NCI-H146 treated with DMSO at 0.1 percent for 48 hours (cell line): ENCODE data around the gene FBXL7.

ENCODE experiments used
- DNase-seq: peaks from one replicate; lab custom pipeline; 2025; ENCODE audit not compliant: unreplicated experiment; lab: John Stamatoyannopoulos, UW

Gene FBXL7

DNA sequence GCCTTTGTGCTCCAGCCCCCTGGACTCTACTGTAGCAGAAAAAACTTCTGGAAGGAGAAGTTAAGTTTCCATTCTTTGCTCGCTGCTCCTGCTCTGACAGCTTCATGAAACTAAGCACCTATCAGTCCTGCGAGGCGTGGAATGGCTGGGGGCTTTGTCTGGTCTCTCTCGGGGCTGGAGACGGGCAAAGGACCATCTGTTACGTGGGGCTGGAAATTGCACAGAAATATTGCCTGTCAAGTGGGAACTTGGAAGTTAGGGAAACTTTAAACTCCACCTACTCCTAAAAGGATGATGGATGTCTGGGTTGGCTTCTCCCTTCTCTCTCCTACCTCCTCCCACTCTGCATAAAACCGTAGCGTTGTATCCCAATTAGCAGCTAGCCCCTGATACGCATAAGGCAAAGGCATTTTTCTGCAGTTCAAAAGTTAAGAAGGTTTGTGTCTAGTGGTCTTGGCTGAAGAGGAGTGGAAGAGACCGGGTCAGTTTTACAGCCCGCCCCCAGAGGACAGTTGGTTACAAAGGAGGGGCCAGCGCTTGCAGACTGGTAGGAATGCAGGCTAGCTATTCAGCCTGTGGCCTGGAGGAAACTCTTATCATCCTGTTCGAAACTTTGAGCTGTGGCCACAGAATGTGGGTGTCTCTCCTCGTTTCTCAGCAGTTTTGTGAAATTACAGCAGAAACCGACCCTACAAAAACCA is 1.3 kb downstream of the FBXL7 start:
- no peak for DNase-seq

DNA sequence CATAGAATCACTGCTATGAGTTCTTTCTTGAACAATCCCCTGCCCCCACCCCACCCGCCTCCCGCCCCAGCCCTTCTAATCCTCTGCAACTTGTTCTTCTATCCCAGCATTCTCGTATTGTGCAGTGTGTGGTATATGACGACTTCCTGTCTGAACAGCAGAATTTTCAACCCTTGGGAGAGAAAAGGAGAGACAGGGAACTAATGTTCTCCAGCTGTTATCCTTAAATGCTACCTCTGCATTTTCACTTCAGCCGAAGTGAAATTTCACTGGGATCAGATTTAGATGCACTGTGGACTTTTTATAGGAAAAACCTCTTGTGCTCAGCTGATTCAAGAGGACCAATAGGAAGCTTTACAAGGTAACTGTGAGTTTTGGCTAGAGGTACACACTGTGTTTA is 2.2 kb downstream of the FBXL7 start:
- no peak for DNase-seq

DNA sequence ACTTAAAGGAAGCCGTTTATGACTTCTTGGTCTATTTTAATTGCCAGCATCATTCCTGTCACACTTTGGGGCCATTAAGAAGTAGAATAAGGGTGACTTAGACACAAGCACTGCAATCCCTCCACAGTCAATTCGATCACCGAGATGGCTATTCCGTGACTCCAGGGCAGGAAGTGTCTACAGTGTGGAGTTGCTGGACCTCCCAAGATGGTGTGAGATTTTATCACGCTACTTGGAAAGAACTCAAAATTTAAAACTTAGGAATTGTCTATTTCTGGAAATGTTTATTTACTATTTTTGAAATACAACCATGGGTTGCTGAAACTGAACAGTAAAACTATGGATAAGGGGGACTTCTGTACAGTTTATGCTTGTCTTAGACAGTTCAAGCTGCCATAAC is 6.2 kb downstream of the FBXL7 start:
- no peak for DNase-seq

GRCh38 chr5:15506897-15507296 is 6.9 kb downstream of the FBXL7 start:
- no peak for DNase-seq

DNA sequence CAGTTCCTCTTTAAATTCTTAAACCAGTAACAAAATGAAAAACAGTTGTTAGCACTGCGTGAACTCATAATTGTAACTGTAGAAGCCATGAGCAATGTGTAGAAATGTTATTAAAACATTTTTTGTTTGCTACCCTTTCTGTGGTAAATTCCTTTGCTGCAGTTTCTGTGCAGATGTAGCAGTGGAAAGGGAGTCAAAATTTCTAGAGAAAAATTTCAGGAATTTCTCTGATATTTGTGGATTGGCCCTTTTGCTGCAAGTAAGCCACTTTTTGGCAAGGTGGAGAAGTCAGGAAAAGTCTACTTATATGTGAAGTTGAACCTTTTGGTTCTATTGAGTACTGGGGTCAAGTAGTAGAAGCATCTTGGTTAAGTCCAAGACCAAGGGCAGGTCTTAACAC is 10.1 kb downstream of the FBXL7 start:
- no peak for DNase-seq

GRCh38 chr5:15510831-15511230 is 10.9 kb downstream of the FBXL7 start:
- no peak for DNase-seq

DNA sequence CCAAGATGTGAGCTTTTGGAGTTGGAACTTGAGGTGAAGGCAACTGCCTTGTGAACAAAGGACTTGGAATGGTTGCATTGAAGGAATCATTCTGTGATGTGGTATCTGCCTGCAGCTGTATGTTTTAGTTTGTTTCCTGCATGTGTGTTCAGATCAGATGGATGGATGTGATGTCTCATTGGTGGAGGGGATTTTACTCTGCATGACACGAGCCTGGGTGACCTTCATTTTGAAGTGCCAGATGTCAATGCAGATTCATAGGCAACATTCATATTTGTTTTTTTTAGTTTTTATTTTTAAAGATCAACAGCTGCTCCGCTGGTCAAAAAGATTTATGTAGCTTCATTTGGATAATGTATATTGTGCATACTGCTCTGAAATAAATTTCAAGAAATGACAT is 13.5 kb downstream of the FBXL7 start:
- no peak for DNase-seq

DNA sequence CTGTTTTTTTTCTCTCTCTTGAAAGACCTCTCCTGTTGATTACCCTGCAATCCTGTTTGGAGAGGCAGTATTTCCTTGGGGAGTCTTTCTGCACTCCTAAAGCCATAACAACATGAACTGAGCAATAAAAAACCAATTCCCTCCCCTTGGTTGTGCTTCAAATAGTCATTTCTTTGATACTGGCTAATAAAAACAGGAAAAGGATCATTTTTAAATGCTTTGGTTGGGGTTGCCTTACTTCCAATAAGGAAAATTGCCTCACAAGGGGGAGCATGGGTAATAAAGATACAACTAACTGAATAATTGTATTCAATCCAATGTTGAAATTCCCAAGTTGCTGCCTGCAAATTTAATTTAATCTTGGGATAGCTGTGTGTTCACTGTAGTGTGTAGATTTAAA is 13.9 kb downstream of the FBXL7 start:
- no peak for DNase-seq

DNA sequence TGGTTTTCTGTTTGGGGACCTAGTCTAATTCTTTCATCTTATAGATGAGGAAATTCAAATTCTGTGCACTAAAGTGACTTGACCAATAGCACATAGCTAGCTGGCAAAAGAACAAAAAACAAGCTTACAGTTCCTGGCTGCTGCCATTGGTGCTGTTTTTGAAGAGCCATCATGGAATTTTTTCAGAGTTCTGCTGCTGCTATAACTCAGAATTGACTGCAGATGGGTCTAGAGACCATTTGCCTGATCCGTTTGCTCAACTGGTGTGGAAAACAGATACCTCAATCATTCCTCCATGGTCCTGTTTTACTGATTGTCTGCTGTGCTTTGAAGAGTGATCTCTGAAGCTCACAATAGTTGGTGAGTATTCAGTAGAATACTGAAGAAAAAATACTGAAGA is 15.2 kb downstream of the FBXL7 start:
- no peak for DNase-seq

DNA sequence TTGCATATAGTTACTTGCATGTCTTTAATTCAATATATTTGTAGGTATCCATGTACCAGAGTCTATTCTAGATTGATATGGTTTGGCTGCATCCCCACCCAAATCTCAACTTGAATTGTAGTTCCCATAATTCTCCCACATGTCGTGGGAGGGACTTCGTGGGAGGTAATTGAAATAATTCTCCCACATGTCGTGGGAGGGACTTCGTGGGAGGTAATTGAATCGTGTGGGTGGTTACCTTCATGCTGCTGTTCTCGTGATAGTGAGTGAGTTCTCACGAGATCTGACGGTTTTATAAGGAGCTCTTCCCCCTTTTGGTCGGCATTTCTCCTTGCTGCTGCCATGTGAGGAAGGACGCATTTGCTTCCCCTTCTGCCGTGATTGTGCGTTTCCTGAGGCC is 16.5 kb downstream of the FBXL7 start:
- no peak for DNase-seq

GRCh38 chr5:15518786-15519185 is 18.8 kb downstream of the FBXL7 start:
- DNase-seq = no peak

DNA sequence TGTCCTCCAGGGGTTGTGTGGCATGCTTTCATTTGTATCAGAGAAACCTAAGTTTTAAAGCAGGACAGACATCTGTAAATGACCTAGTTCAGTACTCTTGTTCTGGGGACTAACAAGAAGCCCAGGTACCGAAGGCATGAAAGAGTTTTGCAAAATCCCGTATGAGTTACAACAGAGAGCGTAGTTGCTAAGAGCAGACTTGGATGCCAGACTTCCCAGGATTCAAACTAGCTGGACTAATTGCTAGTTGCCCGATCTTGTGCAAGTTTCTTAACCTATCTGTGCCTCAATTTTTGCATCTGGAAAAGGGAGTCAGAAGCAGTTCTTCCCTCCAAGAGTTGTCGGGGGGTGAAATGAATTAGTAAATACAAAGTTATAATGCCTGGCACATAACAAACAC is 20.9 kb downstream of the FBXL7 start:
- DNase-seq = no peak

- DNase-seq = no peak
Observed at GRCh38 chr5:15521381-15522186, 21.6 kb downstream of the FBXL7 start.

DNA sequence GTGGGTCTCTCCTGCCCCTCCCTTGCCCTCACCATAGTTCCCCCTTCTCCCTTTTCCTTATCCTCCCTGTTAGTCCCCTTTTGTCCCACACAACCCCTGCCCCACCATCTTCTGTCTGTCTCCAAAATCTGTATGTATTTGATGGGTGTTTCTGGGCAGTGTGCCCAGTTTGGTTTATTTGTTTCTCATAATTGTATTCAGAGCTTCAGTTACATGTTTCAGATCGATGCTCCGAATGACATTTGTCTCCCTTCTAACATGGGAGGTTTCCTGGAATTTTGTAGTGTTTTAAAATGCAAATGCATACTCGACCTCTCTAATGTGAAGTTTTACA is 22.2 kb downstream of the FBXL7 start:
- DNase-seq = no peak

GRCh38 chr5:15524712-15525111 is 24.7 kb downstream of the FBXL7 start:
- DNase-seq = no peak

DNA sequence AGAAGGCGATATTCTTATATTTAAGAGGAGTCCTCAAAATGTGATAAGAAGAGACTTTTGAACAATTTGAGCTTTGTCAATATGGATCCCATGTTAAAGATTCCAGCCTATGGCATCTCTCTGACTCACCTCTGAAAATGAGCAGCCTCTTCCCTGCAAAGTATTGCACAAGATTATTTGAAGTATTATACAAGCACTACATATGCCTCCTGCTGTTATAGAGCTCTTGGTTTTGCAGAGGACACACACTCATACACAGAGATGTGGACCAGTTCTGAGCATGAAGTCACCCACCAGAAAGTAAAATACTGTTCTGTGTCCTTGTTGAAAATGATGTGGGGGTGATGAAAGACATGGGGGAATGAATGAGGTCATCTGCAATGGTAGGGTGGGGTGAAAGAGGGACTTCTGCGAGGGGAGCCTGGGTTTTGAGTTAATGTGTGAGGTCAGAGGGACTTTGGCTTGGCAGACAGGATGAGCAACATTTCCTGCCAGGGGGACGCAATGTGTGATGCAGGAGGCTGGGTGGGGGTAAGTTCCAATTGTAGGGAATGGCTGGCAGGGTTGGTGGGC is 25.8 kb downstream of the FBXL7 start:
- DNase-seq = no peak

DNA sequence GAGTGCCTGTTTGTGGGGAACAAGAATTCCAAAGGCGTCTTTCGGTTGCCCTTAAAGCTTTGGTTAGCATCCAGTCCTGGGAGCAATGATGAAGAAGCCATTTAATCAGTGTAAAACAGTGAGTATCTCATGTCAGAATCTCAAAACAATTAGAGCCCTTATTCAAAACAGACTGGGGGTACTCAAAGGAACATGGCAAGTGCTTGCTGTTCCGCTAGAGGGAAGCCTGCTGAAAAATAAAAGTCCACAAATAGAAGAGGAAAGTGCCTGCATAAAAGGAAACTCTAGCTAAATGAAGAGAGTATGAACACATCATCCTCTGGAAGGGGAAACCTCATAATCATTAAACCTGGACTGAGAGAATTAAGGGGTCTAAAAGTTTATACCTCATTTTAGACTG is 26.4 kb downstream of the FBXL7 start:
- DNase-seq = no peak

DNA sequence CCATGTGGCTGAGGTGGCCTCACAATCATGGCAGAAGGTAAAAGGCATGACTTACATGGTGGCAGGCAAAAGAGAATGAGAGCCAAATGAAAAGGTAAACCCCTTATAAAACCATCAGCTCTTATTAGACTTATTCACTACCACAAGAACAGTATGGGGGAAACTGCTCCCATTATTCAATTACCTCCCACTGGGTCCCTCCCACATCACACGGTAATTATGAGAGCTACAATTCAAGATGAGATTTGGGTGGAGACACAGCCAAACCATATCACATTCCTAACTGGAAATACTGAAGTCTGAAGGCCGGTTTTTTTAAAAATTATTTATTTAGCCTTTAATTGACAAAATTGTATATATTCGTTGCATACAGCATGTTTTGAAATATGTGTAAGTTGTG is 28.5 kb downstream of the FBXL7 start:
- DNase-seq = no peak

DNA sequence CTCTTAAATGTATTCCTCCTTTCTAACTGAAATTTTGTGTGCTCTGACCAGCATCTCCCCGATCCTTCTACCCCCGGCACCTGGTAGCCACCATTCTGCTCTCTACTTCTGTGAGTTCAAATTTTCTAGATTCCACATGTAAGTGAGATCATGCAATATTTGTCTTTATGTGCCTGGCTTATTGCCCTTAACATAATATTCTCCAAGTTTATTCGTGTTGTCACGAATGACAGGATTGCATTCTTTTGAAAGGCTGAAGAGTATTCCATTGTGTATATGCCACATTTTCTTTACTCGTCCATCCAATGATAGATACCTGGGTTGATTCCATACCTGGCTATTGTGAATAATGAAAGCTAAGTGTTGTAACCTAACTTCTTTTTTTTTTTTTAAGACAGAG is 29.0 kb downstream of the FBXL7 start:
- no peak for DNase-seq

DNA sequence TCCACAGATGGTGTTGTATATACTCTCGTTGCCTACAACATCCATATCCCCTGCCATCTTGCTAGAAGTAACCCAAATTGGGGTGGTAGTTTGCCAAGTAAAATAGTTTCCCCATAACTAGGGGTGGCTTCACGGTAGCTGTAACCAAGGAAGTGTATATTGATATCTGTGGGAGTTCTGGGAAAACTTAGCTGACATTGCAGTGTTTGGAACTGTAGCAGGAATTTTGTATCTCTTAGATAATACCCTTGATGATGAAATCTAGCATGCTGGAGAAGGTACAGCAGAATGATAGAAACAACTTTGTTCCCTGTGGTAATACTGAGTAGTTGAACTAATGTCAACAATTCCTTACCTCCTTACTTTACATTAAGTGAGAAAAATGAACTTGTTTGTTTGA is 29.8 kb downstream of the FBXL7 start:
- DNase-seq = no peak

DNA sequence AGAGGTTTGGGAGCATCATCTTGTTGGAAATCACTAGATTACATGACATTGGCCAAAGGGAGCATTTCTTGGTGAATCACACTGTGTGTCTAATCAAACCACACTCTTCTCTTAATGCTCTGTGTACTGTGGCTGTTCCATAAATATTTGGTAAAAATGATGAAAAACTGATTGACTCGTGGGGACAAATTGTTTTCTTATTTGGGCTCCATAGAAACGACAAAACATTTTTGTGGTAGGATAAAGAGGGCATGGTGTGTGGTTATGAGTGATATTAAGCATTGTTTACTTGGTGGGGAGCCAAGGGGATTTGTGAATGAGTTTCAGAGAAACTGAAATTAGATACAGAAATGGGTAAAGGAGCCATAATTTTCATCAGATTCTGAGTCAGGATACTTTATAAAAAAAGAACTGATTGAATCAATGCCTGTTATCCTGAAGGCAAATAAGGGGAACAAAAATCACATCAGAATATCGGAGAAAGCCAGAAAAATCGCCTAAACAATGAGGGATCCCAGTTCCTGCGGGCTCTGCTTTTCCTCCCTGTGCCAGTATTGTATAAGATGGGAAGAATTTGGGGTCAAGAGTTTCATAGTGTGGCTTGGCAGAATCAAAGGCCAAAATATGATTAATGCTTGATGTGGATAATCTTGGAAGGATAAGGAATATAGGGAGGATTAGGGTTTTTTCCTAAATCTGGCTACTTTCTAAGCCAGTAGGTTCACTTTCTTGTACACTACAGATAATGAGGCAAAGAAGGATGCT is 33.3 kb downstream of the FBXL7 start:
- no peak for DNase-seq

GRCh38 chr5:15535938-15536337 is 36.0 kb downstream of the FBXL7 start:
- no peak for DNase-seq
